NK-92 (cell line): ENCODE measurements around the gene LCE2A.
"Not testable (repeated sequence)": the region's sequence is repeated elsewhere in the genome, so short reads cannot be mapped to it uniquely, and the experiment has no call there.

Experiments used
- DNase-seq: peaks from one replicate; lab custom pipeline; 2025; ENCODE audit not compliant: unreplicated experiment; lab: John Stamatoyannopoulos, UW

LCE2A gene

DNA sequence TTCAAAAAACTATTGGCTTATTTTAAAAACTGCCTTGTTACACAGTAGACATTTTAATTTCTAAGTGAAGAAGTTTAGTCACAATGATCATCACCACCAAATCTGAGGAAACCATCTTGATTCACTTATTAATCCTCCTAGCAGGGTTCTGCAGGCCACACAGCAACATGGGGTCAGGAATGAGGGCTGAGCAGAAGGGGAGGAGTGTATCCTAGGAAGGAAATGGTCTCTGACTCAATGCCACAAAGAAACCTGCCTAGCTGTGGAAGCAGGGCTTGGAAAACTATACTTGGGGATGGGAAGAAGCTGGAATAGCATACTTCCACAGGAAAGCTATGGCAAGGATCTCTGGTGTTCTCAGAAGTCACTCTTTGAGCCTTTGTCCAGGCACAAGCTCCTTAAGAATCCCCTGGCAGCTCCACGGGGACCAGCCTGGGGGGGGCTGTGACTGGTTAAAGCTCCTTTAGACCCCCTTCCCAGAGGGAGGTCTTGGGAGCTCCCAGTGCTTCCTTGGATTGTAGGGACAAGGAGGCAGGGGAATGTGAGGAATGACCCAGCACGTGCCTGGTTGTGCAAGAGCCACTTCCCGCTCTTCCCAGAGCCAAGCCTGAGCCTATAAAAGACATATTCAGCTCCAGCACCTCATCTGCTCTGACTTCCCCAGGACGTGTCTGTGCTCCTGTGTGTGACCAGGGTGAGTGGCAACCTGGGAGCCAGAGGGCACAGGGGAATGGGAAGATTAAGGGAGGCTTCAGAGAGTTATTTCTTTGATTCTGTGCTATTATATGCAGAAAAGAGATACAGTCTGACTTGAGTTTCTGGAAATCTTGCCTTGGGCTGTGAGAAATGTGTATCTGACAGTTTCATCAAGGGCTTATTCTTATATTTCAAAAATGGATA, at the start of gene LCE2A:
TSS of gene LCE2A (plus strand) at position 645 of the 900 bp plus-strand sequence. CDS start 557 bp downstream, outside the sequence.
- DNase-seq = no peak

- DNase-seq = no peak
Observed at GRCh38 chr1:152654110-152654509, 44.0 kb upstream of the LCE2A start.

GRCh38 chr1:152656459-152656858, 41.7 kb upstream of the LCE2A start:
- no peak for DNase-seq

DNA sequence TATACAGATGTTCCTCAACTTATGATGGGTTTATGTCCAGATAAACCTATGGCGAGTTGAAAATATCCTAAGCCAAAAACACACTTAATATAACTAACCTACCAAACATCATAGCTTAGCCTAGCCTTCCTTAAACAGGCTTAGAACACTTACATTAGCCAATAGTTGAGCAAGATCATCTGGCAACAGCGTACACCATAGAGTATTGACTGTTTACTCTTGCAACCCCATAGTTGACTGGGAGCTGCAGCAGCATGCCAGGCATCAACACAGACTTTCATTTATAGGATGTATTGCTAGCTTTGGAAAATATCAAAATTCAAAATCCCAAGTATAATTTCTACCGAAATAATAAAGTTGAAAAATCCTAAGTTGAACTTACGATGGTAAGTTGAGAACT, 40.5 kb upstream of the LCE2A start:
- no peak for DNase-seq

DNA sequence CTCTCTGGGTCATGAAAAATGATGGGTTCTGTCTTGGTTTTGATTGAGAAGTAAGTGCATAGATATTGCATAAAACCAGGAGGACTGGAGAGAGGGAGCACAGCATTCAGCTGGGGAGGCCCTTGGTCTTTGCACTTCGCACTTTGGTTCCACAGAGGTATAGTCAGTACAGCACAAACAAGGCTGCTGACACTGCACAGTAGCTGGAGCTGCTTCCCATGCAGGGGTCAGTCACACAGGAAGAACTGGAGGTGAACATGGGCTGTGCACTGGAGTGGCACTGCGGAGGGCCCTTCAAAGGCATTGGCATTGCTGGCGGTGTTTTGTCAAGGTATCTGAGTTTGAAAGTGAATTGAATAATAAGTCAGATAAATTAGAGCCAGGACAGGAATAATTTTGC, 39.5 kb upstream of the LCE2A start:
- DNase-seq = no peak

DNA sequence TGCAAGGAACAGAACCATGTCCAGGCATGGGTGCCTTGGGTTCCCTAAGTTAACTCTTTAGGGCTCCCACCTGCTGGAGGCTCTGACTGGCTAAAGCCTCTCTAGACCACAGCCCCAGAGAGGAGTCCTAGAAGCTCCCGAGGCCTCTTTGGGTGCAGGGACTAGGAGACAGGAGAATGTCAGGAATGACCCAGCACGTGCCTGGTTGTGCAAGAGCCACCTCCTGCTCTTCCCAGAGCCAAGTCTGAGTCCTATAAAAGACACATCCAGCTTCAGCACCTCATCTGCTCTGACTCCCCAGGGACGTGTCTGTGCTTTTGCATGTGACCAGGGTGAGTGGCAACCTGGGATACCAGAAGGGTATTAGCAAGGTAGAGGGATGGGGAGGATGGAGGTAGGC, 35.0 kb upstream of the LCE2A start, which contains the start of gene LCE2D:
TSS of gene LCE2D (plus strand) at position 283 of the 400 bp plus-strand sequence. CDS start 726 bp downstream, outside the sequence.
- DNase-seq = no peak

- not testable (repeated sequence) for DNase-seq
Observed at GRCh38 chr1:152666171-152666570, 32.0 kb upstream of the LCE2A start.

- no peak for DNase-seq
Observed at GRCh38 chr1:152667648-152668047, 30.5 kb upstream of the LCE2A start.

DNA sequence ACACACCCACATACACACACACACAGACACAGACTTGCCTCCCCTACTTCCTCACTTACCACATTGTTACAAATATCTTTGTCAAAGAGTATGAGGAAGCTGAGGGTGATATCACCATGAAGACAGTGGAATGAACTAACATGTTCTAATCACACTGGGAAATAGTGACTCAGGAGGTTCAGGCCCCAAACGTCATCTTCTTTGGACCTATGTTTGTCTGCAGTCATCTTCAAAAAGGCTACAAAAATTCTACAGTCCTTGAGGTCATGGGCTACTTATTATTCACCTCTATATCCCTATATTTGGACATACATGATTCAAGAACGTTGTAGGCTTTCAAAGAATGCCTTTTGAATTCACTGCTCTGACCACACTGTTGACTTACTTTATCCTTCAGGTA, 25.1 kb upstream of the LCE2A start:
- DNase-seq = no peak

DNA sequence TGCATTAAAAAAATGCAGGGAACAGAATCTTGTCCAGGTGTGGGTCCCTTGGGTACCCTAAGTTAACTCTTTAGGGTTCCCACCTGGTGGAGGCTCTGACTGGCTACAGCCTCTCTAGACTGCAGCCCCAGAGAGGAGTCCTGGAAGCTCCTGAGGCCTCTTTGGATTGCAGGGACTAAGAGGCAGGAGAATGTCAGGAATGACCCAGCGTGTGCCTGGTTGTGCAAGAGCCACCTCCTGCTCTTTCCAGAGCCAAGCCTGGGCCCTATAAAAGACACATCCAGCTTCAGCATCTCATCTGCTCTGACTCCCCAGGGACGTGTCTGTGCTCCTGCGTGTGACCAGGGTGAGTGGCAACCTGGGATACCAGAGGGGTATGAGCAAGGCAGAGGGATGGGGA, 23.2 kb upstream of the LCE2A start, which contains the start of gene LCE2C:
TSS of gene LCE2C (plus strand) at position 297 of the 400 bp plus-strand sequence. CDS start 737 bp downstream, outside the sequence.
- DNase-seq = not testable (repeated sequence)

DNA sequence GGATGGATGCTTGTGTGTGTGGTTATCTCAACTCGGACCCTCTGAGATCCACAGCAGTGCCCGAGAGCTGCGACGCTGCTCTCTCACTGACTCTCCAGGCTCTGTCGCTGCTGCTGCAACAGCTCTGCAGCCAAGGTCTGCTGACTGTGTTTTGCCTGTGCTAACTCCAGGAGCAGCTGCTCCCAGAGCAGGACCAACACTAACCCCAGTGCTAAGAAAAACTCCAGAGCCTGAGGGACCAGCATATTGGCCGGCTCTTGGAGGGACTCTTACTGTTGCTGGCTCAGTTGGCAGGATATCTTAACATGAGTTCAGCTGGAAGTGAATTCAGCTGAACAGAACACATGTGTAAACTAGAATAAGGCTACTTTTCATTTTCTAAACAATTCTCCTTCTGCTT, 18.7 kb upstream of the LCE2A start:
- DNase-seq = no peak

DNA sequence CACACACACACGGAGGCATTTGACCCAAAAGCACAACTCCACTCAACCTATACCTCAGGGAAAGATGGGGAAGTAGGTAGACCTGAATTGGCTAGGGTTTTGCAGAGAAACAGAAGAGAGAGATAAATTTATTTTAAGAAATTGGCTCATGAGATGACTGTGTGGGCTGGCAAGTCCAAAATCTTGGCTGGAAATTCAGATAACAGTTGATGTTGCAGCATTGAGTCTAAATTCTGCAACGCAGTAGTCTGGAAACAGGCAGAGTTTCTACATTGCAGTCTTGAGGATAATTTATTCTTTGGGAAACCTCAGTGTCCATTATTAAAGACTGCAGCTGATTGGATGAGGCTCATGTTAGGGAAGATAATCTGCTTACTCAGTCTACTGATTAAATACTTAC, 16.5 kb upstream of the LCE2A start:
- DNase-seq = no peak

DNA sequence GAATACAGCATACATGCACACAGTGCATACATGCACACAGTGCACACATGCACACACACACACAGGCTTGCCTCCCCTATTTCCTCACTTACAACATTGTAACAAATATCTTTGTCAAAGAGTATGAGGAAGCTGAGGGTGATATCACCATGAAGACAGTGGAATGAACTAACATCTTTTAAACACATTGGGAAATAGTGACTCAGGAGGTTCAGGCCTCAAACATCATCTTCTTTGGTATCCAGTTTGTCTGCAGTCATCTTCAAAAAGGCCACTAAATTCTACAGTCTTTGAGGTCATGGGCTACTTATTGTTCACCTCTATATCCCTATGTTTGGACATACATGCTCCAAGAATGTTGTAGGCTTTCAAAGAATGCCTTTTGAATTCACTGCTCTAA, 14.3 kb upstream of the LCE2A start:
- no peak for DNase-seq

GRCh38 chr1:152685823-152686222, 12.3 kb upstream of the LCE2A start, which contains the start of gene LCE2B:
Gene LCE2B (plus strand): TSS chr1:152686123. CDS start chr1:152686844, 721 bp downstream.
- not testable (repeated sequence) for DNase-seq

DNA sequence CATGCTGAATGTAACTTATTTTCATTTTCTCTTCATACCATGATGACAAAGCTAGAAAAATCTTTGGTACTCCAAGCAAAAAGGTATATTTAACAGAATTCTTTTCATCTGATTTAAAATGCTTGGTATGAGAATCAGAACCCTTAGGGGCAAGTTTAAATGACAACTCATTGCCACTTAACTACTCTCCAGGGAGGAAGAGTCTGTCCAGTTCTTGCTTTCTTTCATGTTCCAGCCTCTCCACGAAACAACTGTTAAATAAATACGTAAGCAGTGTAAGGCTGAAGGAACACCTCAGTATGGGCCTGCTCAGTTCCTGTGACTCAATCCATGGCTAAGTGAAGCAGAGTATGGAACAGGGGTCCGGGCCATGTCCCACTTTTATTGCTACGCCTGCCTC, 1.6 kb downstream of the LCE2A start:
- no peak for DNase-seq

- no peak for DNase-seq
Observed at GRCh38 chr1:152707860-152708259, 9.7 kb downstream of the LCE2A start, which contains the start of gene LCE4A. Gene LCE4A (plus strand): TSS chr1:152708160. CDS start chr1:152709076, 916 bp downstream.

- DNase-seq = no peak
Observed at GRCh38 chr1:152718238-152718637, 20.1 kb downstream of the LCE2A start.

GRCh38 chr1:152725261-152725660, 27.1 kb downstream of the LCE2A start:
- DNase-seq = no peak

DNA sequence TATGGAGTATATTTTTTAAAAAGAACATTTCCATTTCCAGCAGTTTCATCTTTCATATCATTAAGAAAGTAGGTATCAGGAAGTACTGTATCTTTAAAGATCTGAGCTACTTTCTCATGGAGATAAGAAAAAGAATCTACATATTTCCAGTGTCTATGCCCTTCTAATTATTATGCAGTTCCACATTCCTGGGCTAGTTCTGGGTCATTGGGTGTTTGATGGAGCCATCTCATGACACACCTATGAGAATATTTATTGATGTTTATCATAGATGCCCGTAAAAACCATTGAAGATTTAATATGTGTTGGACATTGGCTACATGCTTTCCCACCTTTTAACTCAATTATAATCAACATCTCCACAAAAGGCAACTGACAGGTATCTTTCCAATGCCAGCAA, 30.8 kb downstream of the LCE2A start:
- no peak for DNase-seq

- no peak for DNase-seq
Observed at GRCh38 chr1:152735648-152736047, 37.5 kb downstream of the LCE2A start.

DNA sequence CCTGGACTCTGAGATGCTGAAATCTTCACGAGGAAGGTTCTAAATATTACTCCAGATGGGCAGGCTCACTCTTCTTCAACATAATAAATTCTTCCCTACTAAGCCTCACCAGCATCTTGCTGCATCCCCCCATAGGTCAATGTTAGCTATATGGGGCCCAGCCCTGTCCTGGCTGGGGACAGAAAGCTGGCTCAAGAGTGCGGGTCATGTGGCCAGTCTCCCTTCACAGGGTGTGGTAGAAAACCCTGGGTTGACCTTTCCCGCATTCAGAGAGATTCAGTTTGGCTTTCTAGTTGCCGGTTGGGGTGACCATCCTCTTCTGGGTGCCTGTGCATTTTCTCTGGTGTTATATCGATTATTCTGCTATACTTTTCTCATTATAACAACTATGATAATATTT, 39.9 kb downstream of the LCE2A start:
- DNase-seq = no peak

DNA sequence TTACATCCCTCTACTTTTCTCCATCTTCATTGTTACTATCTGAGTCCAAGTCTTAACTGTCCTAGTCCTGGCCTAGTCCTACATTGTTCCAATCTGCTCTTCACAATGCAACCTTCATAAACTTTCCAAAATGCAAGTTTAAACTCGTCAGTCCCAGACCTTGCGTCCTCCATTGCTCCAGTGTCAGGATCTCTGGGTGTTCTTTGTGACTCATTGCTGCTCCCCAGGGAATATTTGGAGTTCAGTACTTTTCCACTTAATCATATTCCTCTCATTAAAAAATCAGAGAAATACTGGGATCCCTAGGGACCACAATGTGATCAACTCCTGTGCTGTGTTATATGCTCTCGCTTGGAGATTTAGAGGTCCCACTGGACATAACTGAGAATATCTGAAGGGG, 41.7 kb downstream of the LCE2A start:
- DNase-seq = no peak
